Nephron (organoid): Measurements from ENCODE around the gene THOC7.

ENCODE experiments used
- H3K27ac Mint-ChIP-seq, 3 experiments: 2 replicates each; pipeline ENCODE4 v1.8.0; 2020; ENCODE audit warnings: mixed read lengths in 3 of 3, mild to moderate bottlenecking in 2 of 3, moderate library complexity in 1 of 3
- H3K27me3 Mint-ChIP-seq: 2 replicates; pipeline ENCODE4 v1.8.0; 2021; ENCODE audit warnings: low read depth, mild to moderate bottlenecking, moderate library complexity, mixed read lengths
- H3K36me3 Mint-ChIP-seq: 2 replicates; pipeline ENCODE4 v1.8.0; 2020; ENCODE audit warnings: low read depth, mixed read lengths
- H3K4me1 Mint-ChIP-seq: 2 replicates; pipeline ENCODE4 v1.8.0; 2020; ENCODE audit warnings: mixed read lengths
- H3K4me3 Mint-ChIP-seq, 3 experiments: 2 replicates each; pipeline ENCODE4 v1.8.0; 2020; ENCODE audit warnings: mild to moderate bottlenecking in 3 of 3, mixed read lengths in 3 of 3, moderate library complexity in 2 of 3
- H3K9me3 Mint-ChIP-seq: 2 replicates; pipeline ENCODE4 v1.8.0; 2020; ENCODE audit warnings: mixed read lengths
- TF ChIP-seq, protein P1 (sequence below), 3 experiments: fragments of 200-600 bp; sonication (generic); IDR thresholded peaks; one replicate each; pipeline ENCODE4 v1.5.0; 2021; ENCODE audit warnings: antibody characterized with exemption in 3 of 3; ENCODE audit not compliant: unreplicated experiment in 3 of 3

The THOC7 gene

DNA sequence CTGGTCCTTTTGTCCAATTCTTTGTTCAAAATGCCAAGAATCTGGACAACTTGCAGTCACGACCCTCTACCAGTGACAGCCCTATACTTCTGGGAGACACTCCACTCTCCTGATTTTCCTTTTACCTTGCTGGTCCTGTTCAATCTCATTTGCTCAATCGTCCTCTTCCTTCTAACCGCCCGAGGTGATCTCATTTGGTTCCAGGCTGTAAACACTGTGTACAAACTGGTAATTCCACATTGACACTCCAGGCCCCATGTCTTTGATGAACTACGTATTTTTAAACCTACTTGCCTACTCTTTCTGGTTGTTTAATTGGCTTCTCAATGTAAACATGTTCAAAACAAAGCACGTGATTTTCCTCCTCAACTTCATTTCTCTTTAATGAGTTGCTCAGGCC is 68.2 kb downstream of the THOC7 start:
- Mint-ChIP-seq H3K27ac (no peak overlapping the region), H3K36me3 (no peaks in the 10 kb centered on the region), H3K4me1 (no peaks in the 10 kb centered on the region), H3K27me3 (no peaks in the 10 kb centered on the region), H3K4me3 (no peak overlapping the region), H3K9me3 (no peaks in the 10 kb centered on the region)
- TF ChIP-seq, protein P1, sequence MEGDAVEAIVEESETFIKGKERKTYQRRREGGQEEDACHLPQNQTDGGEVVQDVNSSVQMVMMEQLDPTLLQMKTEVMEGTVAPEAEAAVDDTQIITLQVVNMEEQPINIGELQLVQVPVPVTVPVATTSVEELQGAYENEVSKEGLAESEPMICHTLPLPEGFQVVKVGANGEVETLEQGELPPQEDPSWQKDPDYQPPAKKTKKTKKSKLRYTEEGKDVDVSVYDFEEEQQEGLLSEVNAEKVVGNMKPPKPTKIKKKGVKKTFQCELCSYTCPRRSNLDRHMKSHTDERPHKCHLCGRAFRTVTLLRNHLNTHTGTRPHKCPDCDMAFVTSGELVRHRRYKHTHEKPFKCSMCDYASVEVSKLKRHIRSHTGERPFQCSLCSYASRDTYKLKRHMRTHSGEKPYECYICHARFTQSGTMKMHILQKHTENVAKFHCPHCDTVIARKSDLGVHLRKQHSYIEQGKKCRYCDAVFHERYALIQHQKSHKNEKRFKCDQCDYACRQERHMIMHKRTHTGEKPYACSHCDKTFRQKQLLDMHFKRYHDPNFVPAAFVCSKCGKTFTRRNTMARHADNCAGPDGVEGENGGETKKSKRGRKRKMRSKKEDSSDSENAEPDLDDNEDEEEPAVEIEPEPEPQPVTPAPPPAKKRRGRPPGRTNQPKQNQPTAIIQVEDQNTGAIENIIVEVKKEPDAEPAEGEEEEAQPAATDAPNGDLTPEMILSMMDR (IDR thresholded peaks at IDR 0.05; ENCODE audit: unreplicated experiment in 3 of 3), result no peak

DNA sequence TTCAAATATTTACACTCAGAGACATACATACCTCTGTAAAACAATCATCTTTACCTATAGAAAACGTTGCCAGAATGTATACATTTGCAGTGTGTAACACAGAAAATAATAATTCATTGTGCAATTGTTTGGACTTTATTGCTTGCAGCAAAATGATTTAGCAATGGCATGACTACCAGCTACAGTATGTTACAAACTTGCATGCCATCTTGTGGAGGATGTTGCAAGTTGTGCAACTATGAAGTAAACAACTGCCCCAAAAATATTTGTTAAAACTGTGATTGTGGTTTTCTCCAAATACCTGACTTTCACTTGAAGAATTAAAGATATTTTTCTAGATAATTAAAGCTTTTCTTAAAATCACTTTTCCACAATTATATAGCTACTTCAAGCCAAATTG is 71.6 kb downstream of the THOC7 start:
- H3K4me1 Mint-ChIP-seq, result no peaks in the 10 kb centered on the region
- TF ChIP-seq, protein P1 (IDR thresholded peaks at IDR 0.05; ENCODE audit: unreplicated experiment in 3 of 3), result peak; percentile 36 to 42 (median 42)
- no peak overlapping the region for H3K27ac Mint-ChIP-seq
- H3K27me3 Mint-ChIP-seq, result no peaks in the 10 kb centered on the region
- H3K36me3 Mint-ChIP-seq, result no peaks in the 10 kb centered on the region
- no peaks in the 10 kb centered on the region for H3K9me3 Mint-ChIP-seq
- no peak overlapping the region for H3K4me3 Mint-ChIP-seq
